GM12878 (cell line): ENCODE measurements around the gene PTGFRN.

ENCODE experiments used
- BACH1 ChIP-seq: fragments of 450-650 bp; IDR thresholded peaks from 2 replicates; pipeline ENCODE4 v1.6.1; 2017; ENCODE audit warnings: mild to moderate bottlenecking, borderline replicate concordance
- CHD1 ChIP-seq: IDR thresholded peaks from 2 replicates; pipeline ENCODE4 v1.6.1; 2012; ENCODE audit warnings: low read depth, low read length, improper control_type of control experiment
- CREB1 ChIP-seq: IDR thresholded peaks from 2 replicates; pipeline ENCODE4 v1.6.1; 2012; ENCODE audit warnings: low read depth, mild to moderate bottlenecking, inconsistent platforms
- PAX5 ChIP-seq: IDR thresholded peaks from 2 replicates; pipeline ENCODE4 v1.6.1; 2011; ENCODE audit warnings: low read depth, low read length, borderline replicate concordance
- POLR2A ChIP-seq: IDR thresholded peaks from 2 replicates; pipeline ENCODE4 v1.6.1; 2011; ENCODE audit warnings: low read depth, mild to moderate bottlenecking, low read length
- RAD21 ChIP-seq: IDR thresholded peaks from 2 replicates; pipeline ENCODE4 v1.6.1; 2011; ENCODE audit warnings: mild to moderate bottlenecking, low read depth, low read length, moderate library complexity; ENCODE audit not compliant: insufficient read depth
- RAD51 ChIP-seq: fragments of 450-650 bp; IDR thresholded peaks from 2 replicates; pipeline ENCODE4 v1.6.1; 2016; ENCODE audit warnings: moderate library complexity, mild to moderate bottlenecking, inconsistent platforms
- RB1 ChIP-seq: fragments of 450-650 bp; formaldehyde crosslinking; IDR thresholded peaks from 2 replicates; pipeline ENCODE4 v1.6.1; 2017; ENCODE audit warnings: mild to moderate bottlenecking, borderline replicate concordance
- TF ChIP-seq, protein P1 (sequence below), 3 experiments: IDR thresholded peaks in 2 of 3; conservative IDR thresholded peaks in 1 of 3; 2 replicates each; pipeline ENCODE4 v1.5.1; 2011; ENCODE audit warnings: low read depth in 3 of 3, low read length in 3 of 3, mild to moderate bottlenecking in 3 of 3, control low read depth in 2 of 3, moderate library complexity in 2 of 3, inconsistent platforms in 1 of 3, mixed read lengths in 1 of 3; ENCODE audit not compliant: control insufficient read depth in 2 of 3, insufficient read depth in 1 of 3; ENCODE audit errors: extremely low read depth in 1 of 3
- TF ChIP-seq, protein P2 (sequence below): IDR thresholded peaks from 2 replicates; pipeline ENCODE4 v1.6.1; 2012; ENCODE audit warnings: low read length, inconsistent platforms
- TF ChIP-seq, protein P3 (sequence below): fragments of 450-650 bp; IDR thresholded peaks from 2 replicates; pipeline ENCODE4 v1.6.1; 2017; ENCODE audit warnings: mild to moderate bottlenecking, moderate library complexity
- TF ChIP-seq, protein P4 (sequence below): IDR thresholded peaks from 2 replicates; pipeline ENCODE4 v1.6.1; 2011; ENCODE audit warnings: borderline replicate concordance, low read depth, mild to moderate bottlenecking, moderate library complexity, mixed read lengths, low read length; ENCODE audit not compliant: insufficient read depth; ENCODE audit errors: extremely low read length
- TF ChIP-seq, protein P5 (sequence below): IDR thresholded peaks from 2 replicates; pipeline ENCODE4 v1.6.1; 2012; ENCODE audit warnings: mild to moderate bottlenecking, low read depth, low read length

DNA sequence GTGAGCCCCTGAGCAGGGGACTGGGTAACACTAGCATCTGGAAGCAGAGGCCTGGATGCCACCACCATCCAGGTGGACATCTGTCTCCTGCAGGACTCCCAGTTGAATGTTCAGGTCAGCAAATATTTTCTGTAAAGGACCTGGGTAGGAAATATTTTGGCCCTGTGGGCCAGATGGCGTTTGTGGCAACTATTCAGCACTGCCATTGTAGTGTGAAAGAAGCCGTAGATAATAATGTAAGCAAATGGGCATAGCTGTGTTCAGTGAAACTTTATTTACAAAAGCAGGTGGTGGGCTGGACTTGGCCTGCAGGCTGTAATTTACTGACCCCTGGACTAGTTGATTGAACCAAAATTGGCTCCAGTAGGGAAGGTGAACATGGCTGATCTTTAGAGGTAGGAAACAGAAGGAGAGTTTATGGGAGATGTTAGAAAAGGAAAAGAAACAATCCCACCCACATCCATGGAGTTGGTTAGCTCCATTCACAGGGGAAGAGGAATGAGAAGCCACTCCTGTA lies 71.9 kb downstream of the PTGFRN start:
- TF ChIP-seq, protein P1, sequence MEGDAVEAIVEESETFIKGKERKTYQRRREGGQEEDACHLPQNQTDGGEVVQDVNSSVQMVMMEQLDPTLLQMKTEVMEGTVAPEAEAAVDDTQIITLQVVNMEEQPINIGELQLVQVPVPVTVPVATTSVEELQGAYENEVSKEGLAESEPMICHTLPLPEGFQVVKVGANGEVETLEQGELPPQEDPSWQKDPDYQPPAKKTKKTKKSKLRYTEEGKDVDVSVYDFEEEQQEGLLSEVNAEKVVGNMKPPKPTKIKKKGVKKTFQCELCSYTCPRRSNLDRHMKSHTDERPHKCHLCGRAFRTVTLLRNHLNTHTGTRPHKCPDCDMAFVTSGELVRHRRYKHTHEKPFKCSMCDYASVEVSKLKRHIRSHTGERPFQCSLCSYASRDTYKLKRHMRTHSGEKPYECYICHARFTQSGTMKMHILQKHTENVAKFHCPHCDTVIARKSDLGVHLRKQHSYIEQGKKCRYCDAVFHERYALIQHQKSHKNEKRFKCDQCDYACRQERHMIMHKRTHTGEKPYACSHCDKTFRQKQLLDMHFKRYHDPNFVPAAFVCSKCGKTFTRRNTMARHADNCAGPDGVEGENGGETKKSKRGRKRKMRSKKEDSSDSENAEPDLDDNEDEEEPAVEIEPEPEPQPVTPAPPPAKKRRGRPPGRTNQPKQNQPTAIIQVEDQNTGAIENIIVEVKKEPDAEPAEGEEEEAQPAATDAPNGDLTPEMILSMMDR (IDR thresholded peaks at IDR 0.05 in 2 of 3, conservative IDR thresholded peaks at IDR 0.05 in 1 of 3; ENCODE audit: control insufficient read depth in 2 of 3, extremely low read depth in 1 of 3, insufficient read depth in 1 of 3, low read depth in 3 of 3, low read length in 3 of 3): no peak
- TF ChIP-seq, protein P2, sequence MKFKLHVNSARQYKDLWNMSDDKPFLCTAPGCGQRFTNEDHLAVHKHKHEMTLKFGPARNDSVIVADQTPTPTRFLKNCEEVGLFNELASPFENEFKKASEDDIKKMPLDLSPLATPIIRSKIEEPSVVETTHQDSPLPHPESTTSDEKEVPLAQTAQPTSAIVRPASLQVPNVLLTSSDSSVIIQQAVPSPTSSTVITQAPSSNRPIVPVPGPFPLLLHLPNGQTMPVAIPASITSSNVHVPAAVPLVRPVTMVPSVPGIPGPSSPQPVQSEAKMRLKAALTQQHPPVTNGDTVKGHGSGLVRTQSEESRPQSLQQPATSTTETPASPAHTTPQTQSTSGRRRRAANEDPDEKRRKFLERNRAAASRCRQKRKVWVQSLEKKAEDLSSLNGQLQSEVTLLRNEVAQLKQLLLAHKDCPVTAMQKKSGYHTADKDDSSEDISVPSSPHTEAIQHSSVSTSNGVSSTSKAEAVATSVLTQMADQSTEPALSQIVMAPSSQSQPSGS: no peak
- TF ChIP-seq RAD21 (no peak), POLR2A (no peak), RB1 (no peak), CHD1 (no peak), RAD51 (no peak), BACH1 (no peak), PAX5 (no peak), CREB1 (no peak)
- TF ChIP-seq, protein P3, sequence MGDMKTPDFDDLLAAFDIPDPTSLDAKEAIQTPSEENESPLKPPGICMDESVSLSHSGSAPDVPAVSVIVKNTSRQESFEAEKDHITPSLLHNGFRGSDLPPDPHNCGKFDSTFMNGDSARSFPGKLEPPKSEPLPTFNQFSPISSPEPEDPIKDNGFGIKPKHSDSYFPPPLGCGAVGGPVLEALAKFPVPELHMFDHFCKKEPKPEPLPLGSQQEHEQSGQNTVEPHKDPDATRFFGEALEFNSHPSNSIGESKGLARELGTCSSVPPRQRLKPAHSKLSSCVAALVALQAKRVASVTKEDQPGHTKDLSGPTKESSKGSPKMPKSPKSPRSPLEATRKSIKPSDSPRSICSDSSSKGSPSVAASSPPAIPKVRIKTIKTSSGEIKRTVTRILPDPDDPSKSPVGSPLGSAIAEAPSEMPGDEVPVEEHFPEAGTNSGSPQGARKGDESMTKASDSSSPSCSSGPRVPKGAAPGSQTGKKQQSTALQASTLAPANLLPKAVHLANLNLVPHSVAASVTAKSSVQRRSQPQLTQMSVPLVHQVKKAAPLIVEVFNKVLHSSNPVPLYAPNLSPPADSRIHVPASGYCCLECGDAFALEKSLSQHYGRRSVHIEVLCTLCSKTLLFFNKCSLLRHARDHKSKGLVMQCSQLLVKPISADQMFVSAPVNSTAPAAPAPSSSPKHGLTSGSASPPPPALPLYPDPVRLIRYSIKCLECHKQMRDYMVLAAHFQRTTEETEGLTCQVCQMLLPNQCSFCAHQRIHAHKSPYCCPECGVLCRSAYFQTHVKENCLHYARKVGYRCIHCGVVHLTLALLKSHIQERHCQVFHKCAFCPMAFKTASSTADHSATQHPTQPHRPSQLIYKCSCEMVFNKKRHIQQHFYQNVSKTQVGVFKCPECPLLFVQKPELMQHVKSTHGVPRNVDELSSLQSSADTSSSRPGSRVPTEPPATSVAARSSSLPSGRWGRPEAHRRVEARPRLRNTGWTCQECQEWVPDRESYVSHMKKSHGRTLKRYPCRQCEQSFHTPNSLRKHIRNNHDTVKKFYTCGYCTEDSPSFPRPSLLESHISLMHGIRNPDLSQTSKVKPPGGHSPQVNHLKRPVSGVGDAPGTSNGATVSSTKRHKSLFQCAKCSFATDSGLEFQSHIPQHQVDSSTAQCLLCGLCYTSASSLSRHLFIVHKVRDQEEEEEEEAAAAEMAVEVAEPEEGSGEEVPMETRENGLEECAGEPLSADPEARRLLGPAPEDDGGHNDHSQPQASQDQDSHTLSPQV: no peak
- TF ChIP-seq, protein P4, sequence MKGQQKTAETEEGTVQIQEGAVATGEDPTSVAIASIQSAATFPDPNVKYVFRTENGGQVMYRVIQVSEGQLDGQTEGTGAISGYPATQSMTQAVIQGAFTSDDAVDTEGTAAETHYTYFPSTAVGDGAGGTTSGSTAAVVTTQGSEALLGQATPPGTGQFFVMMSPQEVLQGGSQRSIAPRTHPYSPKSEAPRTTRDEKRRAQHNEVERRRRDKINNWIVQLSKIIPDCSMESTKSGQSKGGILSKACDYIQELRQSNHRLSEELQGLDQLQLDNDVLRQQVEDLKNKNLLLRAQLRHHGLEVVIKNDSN: no peak
- TF ChIP-seq, protein P5, sequence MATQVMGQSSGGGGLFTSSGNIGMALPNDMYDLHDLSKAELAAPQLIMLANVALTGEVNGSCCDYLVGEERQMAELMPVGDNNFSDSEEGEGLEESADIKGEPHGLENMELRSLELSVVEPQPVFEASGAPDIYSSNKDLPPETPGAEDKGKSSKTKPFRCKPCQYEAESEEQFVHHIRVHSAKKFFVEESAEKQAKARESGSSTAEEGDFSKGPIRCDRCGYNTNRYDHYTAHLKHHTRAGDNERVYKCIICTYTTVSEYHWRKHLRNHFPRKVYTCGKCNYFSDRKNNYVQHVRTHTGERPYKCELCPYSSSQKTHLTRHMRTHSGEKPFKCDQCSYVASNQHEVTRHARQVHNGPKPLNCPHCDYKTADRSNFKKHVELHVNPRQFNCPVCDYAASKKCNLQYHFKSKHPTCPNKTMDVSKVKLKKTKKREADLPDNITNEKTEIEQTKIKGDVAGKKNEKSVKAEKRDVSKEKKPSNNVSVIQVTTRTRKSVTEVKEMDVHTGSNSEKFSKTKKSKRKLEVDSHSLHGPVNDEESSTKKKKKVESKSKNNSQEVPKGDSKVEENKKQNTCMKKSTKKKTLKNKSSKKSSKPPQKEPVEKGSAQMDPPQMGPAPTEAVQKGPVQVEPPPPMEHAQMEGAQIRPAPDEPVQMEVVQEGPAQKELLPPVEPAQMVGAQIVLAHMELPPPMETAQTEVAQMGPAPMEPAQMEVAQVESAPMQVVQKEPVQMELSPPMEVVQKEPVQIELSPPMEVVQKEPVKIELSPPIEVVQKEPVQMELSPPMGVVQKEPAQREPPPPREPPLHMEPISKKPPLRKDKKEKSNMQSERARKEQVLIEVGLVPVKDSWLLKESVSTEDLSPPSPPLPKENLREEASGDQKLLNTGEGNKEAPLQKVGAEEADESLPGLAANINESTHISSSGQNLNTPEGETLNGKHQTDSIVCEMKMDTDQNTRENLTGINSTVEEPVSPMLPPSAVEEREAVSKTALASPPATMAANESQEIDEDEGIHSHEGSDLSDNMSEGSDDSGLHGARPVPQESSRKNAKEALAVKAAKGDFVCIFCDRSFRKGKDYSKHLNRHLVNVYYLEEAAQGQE: no peak
